Large intestine (tissue), 12 donors: Measurements from ENCODE around the gene HTR3C. TPM values are rescaled to one million over a fixed set of nuclear protein-coding genes. Genes with fewer than 3 reads are reported as not detected.
"Not testable (repeated sequence)": the region's sequence is repeated elsewhere in the genome, so short reads cannot be mapped to it uniquely, and the experiment has no call there.

ENCODE experiments used
- DNase-seq, 2 donors: peaks; one replicate each; pipeline versions ENCODE4 v3.0.0 to v3.0.0-alpha.2; 2013
- H3K27ac ChIP-seq: one replicate; pipeline ENCODE4 v1.5.1; 2013; ENCODE audit warnings: low read length
- H3K27me3 ChIP-seq: 2 replicates; pipeline ENCODE4 v1.6.1; 2013; ENCODE audit warnings: low read length; ENCODE audit not compliant: control insufficient read depth, insufficient read depth
- H3K36me3 ChIP-seq: 2 replicates; pipeline ENCODE4 v1.6.1; 2013; ENCODE audit warnings: low read length; ENCODE audit not compliant: control insufficient read depth, insufficient read depth
- H3K4me1 ChIP-seq: one replicate; pipeline ENCODE4 v1.6.1; 2013; ENCODE audit warnings: low read length; ENCODE audit not compliant: control insufficient read depth, insufficient read depth
- H3K4me3 ChIP-seq: one replicate; pipeline ENCODE4 v1.5.1; 2013; ENCODE audit warnings: low read length
- H3K9me3 ChIP-seq: one replicate; pipeline ENCODE4 v1.6.1; 2013; ENCODE audit warnings: mild to moderate bottlenecking, low read depth, low read length, moderate library complexity; ENCODE audit not compliant: control insufficient read depth
- WGBS: methylation state at CpG from one replicate; pipeline ENCODE4 v1.1.5; 2013; ENCODE audit warnings: low lambda C conversion rate; ENCODE audit not compliant: insufficient coverage; 5-methylcytosine and 5-hydroxymethylcytosine counted together
- long read RNA-seq, 11 donors: transcript quantifications; one replicate each; lab custom pipeline, GENCODE V29; 2026
- polyA plus RNA-seq: library from polyadenylated mRNA; unstranded; fragments of 120-200 nt; gene quantifications from one replicate; pipeline ENCODE4 v1.2.1, GENCODE V29; 2013

The HTR3C gene, protein sequence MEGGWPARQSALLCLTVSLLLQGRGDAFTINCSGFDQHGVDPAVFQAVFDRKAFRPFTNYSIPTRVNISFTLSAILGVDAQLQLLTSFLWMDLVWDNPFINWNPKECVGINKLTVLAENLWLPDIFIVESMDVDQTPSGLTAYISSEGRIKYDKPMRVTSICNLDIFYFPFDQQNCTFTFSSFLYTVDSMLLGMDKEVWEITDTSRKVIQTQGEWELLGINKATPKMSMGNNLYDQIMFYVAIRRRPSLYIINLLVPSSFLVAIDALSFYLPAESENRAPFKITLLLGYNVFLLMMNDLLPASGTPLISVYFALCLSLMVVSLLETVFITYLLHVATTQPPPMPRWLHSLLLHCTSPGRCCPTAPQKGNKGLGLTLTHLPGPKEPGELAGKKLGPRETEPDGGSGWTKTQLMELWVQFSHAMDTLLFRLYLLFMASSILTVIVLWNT
- polyA plus RNA-seq, result not detected
- long read RNA-seq, donor 1, result 0 reads
- long read RNA-seq, donor 2, result 0 reads
- long read RNA-seq, donor 3, result 0 reads
- long read RNA-seq, donor 4, result 0 reads
- long read RNA-seq, donor 5, result 0 reads
- long read RNA-seq, donor 6, result 0 reads
- long read RNA-seq, donor 7, result 0 reads
- long read RNA-seq, donor 8, result 0 reads
- long read RNA-seq, donor 9, result 0 reads
- long read RNA-seq, donor 10, result 0 reads
- long read RNA-seq, donor 11, result 0 reads

DNA sequence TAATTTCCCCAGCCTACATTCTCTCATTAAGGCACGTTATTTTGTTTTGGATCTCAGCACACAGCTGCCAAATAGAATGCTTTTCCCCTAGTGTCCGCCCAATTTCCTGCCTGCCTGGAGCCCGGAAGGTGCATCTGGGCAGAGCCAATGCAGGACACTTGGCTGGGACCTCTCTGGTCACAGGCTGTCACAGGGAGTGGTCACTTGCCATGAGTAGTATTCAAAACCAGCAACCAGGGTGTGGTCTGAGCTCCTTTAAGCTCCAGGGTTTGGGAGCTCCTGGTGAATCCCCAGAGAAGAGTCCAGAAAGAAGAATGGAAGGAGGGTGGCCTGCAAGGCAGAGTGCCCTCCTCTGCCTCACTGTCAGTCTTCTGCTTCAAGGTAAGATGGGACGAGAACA, at the start of gene HTR3C:
Gene HTR3C (plus strand): TSS at position 281 of the 400 bp plus-strand sequence. CDS start 34 bp downstream, at position 315.
- WGBS, result no CpG with 5 or more reads among the region's 4 CpGs
- H3K36me3 ChIP-seq, result no peaks in the 10 kb centered on the region
- no peaks in the 10 kb centered on the region for H3K4me1 ChIP-seq
- DNase-seq, result no peak
- no peak within 1 kb of the TSS for H3K4me3 ChIP-seq
- H3K27me3 ChIP-seq, result peaks cover 2% of the 10 kb centered on the region
- no peaks in the 10 kb centered on the region for H3K9me3 ChIP-seq
- H3K27ac ChIP-seq, result no peak within 1 kb of the TSS

DNA sequence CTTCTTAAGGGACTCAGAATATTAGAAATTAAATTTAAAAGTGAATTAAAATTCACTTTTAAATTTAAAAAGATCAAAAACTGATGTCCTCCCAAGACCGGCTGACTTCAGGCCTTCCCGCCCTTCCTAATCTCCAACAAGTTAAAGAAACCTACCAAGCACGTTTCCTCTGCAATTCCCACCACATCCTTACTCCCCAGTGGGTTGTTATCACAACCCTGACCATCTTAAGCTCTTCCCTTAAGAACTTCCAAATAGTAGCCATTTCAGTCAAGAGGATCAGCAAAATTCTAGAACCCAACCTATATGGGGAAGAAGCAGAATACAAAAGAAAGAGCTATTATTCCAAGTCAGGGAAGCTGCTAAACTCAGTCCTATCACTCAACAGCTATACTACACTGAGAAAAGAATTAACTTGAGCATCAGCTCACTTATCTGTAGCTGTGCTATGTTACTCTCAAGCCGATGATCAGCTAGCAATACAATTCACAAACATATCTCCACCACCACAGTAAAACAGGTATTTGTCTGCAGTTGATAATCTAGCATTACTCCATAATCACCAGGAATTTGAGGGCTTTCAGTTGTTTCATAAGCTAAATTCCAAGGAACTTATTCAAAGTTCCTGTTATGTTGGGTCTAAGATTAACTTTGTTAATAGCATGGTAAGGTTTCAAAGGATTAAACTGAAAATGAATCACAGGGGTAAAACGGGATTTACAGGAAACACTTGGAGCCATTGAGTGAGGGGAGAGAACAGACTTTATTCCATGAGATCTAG, 49.5 kb upstream of the HTR3C start:
- H3K27me3 ChIP-seq, result no peaks in the 10 kb centered on the region
- H3K4me3 ChIP-seq, result no peak overlapping the region
- H3K36me3 ChIP-seq, result no peaks in the 10 kb centered on the region
- no peaks in the 10 kb centered on the region for H3K9me3 ChIP-seq
- 33% methylated on average over 1 of the region's 5 CpGs for WGBS
- H3K4me1 ChIP-seq, result peaks cover 7% of the 10 kb centered on the region
- DNase-seq, result no peak
- H3K27ac ChIP-seq, result peak overlapping the region; percentile 26

DNA sequence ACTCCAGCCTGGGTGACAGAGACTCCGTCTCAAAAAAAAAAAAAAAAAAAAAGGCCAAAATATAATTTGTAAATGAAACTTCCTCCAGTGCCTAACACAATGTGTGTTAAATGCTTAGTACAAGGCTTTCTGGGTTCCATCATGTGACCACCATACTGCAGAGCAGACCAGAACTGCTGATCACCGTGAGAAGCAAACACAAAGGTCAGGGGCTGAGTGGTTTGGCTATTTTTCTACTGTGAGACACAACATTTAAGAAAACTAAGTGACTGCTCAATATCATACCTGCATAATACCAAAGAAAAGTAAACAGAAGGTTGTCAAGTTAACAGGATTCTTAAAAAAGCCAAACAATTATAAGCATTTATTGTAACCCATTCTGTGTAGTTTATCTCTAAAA, 48.4 kb upstream of the HTR3C start:
- no peaks in the 10 kb centered on the region for H3K9me3 ChIP-seq
- 33% methylated on average over 1 of the region's 2 CpGs for WGBS
- peak; percentile 40 to 65 for DNase-seq
- H3K4me3 ChIP-seq, result no peak overlapping the region
- peak overlapping the region; percentile 35 for H3K27ac ChIP-seq
- no peaks in the 10 kb centered on the region for H3K27me3 ChIP-seq
- H3K36me3 ChIP-seq, result no peaks in the 10 kb centered on the region
- peaks cover 7% of the 10 kb centered on the region for H3K4me1 ChIP-seq

DNA sequence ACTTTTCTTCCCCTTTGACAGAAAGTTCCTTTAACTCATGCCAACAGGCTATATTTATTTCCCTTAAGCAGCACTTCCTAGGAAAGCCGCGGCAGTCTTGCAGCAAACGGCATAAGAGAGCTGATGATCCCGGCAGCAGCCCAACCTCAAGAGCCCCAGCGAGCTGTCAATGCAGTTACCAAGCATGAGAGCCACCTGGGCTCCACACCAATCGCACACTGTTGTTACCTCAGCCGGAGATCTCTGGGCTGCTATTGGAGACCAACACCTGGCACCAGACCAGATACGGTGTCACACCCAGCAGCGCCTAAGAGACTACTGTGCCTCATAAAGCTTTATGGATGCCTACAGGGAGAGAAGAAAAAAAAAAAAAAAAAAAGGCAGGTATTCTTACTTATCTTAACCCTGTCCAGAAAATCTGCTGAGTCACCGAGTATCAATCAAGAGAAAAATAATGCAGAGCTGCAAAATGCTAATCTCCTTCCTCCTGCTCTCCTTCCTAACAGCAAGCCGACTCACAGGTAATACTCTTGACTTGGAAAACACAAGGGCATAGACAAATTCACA, 46.8 kb upstream of the HTR3C start:
- Histone ChIP-seq H3K4me3 (no peak overlapping the region), H3K27ac (peak overlapping the region; percentile 42), H3K27me3 (no peaks in the 10 kb centered on the region), H3K9me3 (no peaks in the 10 kb centered on the region), H3K4me1 (peaks cover 7% of the 10 kb centered on the region), H3K36me3 (no peaks in the 10 kb centered on the region)
- peak; percentile 91 to 94 for DNase-seq
- no CpG with 5 or more reads among the region's 11 CpGs for WGBS

DNA sequence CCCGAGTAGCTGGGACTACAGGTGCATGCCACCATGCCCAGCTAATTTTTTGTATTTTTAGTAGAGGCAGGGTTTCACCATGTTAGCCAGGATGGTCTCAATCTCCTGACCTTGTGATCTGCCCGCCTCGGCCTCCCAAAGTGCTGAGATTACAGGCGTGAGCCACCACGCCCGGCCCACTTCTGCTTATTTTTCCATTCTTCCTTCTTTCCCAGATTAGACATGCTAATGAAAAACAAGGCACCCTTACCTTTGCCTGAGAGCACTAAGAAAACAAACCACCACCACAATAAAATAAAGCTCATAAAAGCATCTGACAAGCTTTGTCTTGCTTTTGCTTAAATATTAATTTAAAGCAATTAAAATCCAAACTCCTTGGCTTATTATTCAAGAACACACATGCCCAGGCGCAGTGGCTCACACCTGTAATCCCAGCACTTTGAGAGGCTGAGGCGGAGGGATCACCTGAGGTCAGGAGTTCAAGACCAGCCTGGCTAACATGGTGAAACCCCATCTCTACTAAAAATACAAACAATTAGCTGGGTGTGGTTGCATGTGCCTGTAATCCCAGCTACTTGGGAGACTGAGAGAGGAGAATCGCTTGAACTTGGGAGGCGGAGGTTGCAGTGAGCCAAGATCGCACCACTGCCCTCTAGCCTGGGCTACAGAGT, 45.6 kb upstream of the HTR3C start:
- not testable (repeated sequence) for H3K27ac ChIP-seq, H3K36me3 ChIP-seq, H3K9me3 ChIP-seq, H3K27me3 ChIP-seq, H3K4me1 ChIP-seq, H3K4me3 ChIP-seq
- peak in 1 of 2 donors; percentile 4 for DNase-seq
- no CpG with 5 or more reads among the region's 11 CpGs for WGBS

DNA sequence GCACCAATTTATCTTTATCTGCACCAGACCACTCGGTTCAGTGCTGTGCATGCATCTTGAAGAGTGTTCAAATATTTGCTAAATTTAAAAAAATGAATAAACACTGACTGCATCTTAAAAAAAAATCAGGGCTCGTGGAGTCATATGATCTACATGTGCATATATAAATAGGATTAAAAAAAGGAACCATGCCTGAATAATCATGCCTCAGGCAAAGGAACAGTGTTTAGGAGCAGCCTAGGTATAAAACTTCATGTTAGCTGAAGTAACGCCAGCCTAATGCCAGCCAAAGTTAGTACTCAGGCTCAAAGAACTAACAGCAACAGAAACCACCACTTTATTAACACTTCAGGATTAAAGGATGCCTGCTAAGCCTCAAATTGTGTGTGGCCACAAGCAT, 44.7 kb upstream of the HTR3C start:
- DNase-seq, result no peak
- Histone ChIP-seq H3K36me3 (peaks cover 3% of the 10 kb centered on the region), H3K27ac (no peak overlapping the region), H3K4me1 (peaks cover 7% of the 10 kb centered on the region), H3K4me3 (no peak overlapping the region), H3K9me3 (no peaks in the 10 kb centered on the region), H3K27me3 (no peaks in the 10 kb centered on the region)
- 83% methylated on average over 1 of the region's 3 CpGs for WGBS

DNA sequence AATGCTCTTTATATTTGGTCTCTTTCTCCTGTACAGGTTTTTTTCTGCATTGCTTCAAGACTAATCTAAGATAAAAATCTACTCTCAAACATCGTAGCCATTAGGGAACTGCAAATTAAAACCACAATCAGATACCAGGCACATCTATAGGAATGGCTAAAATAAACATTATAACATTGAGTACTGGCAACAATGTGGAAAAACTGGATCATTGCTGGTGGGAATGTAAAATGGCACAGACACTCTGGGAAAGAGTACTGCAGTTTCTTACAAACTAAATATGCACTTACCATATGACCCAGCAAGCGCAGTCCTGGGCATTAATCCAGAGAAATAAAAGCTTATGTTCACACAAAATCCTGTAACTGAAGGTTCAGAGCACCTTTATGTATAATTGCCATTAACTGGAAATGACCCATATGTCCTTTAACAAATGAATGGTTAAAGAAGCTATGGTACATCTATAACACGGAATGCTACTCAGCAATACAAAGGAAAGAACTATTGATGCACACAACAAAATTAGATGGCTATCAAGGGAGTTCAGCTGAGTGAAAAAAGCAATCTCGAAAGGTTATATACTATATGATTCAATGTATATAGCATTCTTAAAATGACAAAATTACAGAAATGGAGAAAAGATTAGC, 41.5 kb upstream of the HTR3C start:
- no peaks in the 10 kb centered on the region for H3K4me1 ChIP-seq
- 90% methylated on average over 2 of the region's 4 CpGs for WGBS
- peaks cover 3% of the 10 kb centered on the region for H3K36me3 ChIP-seq

DNA sequence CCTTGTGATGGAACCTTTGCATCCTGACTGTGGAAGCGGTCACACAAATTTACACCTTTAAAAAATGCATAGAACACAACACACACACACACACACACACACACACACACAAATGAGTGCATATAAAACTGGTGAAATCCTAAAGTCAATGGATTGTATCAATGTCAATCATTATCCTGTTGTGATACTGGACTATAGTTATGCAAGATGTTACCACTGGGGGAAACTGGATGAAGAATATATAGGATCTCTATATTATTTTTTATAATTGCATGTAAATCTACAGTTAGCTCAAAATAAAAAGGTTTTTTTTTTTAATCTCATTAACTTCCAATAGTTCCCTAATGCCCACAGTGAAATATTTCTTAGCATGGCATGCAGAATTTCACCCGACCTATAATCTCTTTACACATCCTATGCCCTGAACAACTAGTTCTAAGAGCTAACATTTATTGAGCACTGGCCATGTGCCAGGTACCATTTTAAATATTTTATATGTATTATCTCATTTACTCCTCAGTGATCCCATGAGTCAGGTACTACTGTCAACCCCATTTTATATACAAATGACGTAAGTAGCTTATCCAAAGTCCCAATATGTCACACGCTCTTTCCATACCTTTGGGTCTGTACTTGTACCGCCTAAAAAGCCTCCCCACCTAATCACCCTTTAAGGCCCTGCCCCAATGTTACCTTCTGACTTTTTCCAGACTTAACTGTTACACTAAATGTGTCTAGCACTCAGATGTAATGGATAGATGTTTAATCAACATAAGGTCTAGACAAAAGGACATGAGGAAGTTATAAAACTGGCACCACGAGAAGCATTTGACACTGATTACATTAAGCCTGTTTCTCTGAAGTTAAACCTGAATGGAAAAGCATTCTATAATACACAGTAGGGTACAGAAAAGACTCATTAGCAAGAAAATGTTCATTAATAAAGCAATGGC, 40.6 kb upstream of the HTR3C start:
- peaks cover 3% of the 10 kb centered on the region for H3K36me3 ChIP-seq
- no peak overlapping the region for H3K4me3 ChIP-seq
- 100% methylated on average over 1 of the region's 6 CpGs for WGBS
- no peaks in the 10 kb centered on the region for H3K27me3 ChIP-seq
- no peak for DNase-seq
- H3K9me3 ChIP-seq, result no peaks in the 10 kb centered on the region
- peaks cover 3% of the 10 kb centered on the region for H3K4me1 ChIP-seq
- H3K27ac ChIP-seq, result no peak overlapping the region

More for the DNA sequence above, 41.5 kb upstream of the HTR3C start:
- Histone ChIP-seq H3K4me3 (no peak overlapping the region), H3K27me3 (no peaks in the 10 kb centered on the region), H3K27ac (no peak overlapping the region), H3K9me3 (no peaks in the 10 kb centered on the region)
- DNase-seq, result no peak
